Measurements from ENCODE around the gene SIN3B. TPM values are rescaled to one million over a fixed set of nuclear protein-coding genes. Genes with fewer than 3 reads are reported as not detected.

Gene SIN3B
- total RNA-seq, 2 donors from 2014 or later = 15.4 to 17.9 TPM

DNA sequence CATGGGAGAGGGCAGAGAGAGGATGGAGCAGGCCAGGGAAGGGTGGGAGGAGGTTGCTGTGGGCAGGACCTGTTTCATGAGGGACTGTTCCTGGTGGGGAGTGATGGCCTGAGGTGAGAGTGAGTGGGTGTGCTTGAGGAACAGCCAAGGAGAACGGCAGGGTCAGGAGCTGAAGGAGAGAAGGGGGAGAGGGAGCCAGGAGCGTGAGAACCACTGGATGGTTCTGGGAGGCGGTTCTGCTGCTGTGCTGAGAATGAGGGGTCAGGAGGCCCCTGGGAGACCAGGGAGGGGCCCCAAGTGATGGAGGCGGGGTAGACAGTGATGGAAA lies 7.8 kb downstream of the SIN3B start:
- Histone ChIP-seq H3K4me3 (no peak overlapping the region), H3K27me3 (no peaks in the 10 kb centered on the region), H3K4me1 (peaks cover 0 to 7% of the 10 kb centered on the region in 2 donors), H3K36me3 (peaks cover 65% of the 10 kb centered on the region), H3K27ac (no peak overlapping the region), H3K9me3 (no peaks in the 10 kb centered on the region)
- no peak for DNase-seq (ENCODE audit: low spot score)
- TF ChIP-seq, protein P1, sequence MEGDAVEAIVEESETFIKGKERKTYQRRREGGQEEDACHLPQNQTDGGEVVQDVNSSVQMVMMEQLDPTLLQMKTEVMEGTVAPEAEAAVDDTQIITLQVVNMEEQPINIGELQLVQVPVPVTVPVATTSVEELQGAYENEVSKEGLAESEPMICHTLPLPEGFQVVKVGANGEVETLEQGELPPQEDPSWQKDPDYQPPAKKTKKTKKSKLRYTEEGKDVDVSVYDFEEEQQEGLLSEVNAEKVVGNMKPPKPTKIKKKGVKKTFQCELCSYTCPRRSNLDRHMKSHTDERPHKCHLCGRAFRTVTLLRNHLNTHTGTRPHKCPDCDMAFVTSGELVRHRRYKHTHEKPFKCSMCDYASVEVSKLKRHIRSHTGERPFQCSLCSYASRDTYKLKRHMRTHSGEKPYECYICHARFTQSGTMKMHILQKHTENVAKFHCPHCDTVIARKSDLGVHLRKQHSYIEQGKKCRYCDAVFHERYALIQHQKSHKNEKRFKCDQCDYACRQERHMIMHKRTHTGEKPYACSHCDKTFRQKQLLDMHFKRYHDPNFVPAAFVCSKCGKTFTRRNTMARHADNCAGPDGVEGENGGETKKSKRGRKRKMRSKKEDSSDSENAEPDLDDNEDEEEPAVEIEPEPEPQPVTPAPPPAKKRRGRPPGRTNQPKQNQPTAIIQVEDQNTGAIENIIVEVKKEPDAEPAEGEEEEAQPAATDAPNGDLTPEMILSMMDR (IDR thresholded peaks at IDR 0.05) = no peak

DNA sequence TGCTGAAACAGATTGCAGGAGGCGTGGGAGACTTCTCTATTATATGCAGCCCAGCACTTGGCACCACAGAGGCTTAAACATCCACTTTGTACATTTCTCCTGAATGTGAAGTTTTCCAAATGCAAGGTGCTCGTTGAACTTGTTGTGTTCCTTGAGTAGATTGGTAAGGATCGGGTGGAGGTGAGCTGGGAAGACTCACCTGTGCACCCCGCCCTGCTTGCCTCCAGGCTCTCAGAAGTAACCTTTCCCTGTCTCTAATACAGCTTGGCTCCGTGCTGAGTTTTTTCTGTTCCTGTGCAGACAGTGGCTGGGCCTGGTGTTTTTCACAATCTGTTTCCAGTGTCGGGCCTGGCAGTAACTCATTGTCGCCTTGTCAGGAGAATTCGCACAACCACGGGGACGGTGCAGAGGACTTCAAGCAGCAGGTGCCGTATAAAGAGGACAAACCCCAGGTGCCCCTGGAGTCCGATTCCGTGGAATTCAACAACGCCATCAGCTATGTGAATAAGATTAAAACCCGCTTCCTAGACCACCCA lies 12.3 kb downstream of the SIN3B start:
- no peak for DNase-seq (ENCODE audit: low spot score)
- Histone ChIP-seq H3K36me3 (peaks cover 68% of the 10 kb centered on the region), H3K27ac (no peak overlapping the region), H3K4me1 (peaks cover 0 to 7% of the 10 kb centered on the region in 2 donors), H3K9me3 (no peaks in the 10 kb centered on the region), H3K4me3 (no peak overlapping the region), H3K27me3 (no peaks in the 10 kb centered on the region)
- TF ChIP-seq, protein P1 (IDR thresholded peaks at IDR 0.05) = no peak

DNA sequence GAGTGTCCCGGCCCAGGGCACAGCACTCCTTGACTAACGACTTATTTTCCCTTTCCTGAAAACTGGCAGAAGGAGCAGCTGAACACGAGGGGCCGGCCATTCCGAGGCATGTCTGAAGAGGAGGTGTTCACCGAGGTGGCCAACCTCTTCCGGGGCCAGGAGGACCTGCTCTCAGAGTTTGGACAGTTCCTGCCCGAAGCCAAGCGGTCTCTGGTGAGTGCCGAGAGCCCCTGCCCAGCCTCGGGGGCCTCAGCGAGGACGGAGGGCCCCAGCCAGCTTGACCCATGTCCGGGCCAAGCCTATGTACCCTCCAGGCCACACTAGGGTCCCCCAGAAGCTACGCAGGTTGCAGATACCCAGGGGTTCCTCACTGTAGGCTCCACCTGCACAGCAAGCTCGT lies 17.7 kb downstream of the SIN3B start:
- DNase-seq (ENCODE audit: low spot score) = no peak
- no peak overlapping the region for H3K27ac ChIP-seq
- no peaks in the 10 kb centered on the region for H3K4me1 ChIP-seq
- no peaks in the 10 kb centered on the region for H3K9me3 ChIP-seq
- H3K4me3 ChIP-seq = no peak overlapping the region
- TF ChIP-seq, protein P1 (IDR thresholded peaks at IDR 0.05) = no peak
- H3K36me3 ChIP-seq = peaks cover 88% of the 10 kb centered on the region
- no peaks in the 10 kb centered on the region for H3K27me3 ChIP-seq

DNA sequence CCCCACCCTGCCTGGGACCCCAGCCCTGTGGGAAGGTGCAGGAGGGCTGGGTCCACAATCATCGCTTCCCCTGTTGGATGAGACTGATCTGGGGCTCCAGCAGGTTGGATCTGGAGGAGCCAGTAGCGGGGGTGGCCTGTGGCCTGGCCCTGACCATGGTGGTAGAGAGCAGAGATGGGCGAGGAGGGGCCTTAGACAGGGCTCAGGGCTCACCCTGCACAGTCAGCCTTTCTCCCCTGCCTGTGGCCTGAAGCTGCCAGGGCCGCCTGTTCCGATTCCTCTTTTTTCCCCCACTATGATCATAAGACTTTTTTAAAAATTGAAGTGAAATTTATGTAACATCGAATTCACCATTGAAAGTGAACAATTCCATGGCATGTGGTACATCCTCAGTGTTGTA lies 18.2 kb downstream of the SIN3B start:
- DNase-seq (ENCODE audit: low spot score) = no peak
- no peak overlapping the region for H3K4me3 ChIP-seq
- H3K27me3 ChIP-seq = no peaks in the 10 kb centered on the region
- no peaks in the 10 kb centered on the region for H3K9me3 ChIP-seq
- H3K27ac ChIP-seq = no peak overlapping the region
- H3K36me3 ChIP-seq = peaks cover 88% of the 10 kb centered on the region
- TF ChIP-seq, protein P1 (IDR thresholded peaks at IDR 0.05) = no peak
- no peaks in the 10 kb centered on the region for H3K4me1 ChIP-seq

DNA sequence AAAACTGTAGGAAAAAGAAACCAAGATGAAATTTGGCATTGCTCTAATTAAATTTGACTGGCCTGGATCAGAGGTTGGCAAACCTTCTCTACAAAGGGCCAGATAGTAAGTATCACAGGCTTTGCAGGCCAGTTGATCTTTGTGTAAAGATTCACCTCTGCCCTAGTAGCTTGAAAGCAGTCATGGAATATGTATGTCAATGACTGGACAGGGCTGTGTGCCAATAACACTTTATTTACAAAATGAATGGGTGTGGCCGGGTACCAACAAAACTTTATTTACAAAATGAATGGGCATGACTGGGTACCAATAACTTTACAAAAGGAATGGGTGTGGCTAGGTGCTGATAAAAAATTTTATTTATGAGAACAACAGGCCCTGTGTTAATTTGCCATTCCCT lies 20.0 kb downstream of the SIN3B start:
- Histone ChIP-seq H3K4me1 (no peaks in the 10 kb centered on the region), H3K4me3 (no peak overlapping the region), H3K27me3 (no peaks in the 10 kb centered on the region), H3K9me3 (no peaks in the 10 kb centered on the region), H3K36me3 (peaks cover 87% of the 10 kb centered on the region), H3K27ac (no peak overlapping the region)
- no peak for DNase-seq (ENCODE audit: low spot score)
- TF ChIP-seq, protein P1 (IDR thresholded peaks at IDR 0.05) = no peak

DNA sequence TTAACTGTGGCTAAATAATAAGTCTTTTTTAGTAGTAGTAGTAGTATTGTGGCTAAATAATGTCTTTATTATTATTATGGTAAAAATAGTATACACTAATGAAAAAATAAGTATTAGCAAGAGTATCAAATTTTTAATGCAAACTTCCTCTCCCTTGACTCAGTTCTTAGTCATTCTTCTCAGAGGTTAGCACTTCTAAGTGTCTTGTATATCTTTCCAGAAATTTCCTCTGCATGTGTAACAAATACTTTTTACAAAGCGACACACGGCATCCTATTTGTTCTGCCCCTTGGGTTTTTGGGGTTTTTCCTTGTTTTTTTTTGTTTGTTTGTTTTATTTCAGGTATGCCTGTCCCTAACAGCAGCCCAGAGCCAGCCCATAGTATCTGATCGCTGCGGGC lies 20.9 kb downstream of the SIN3B start:
- H3K36me3 ChIP-seq = peaks cover 89% of the 10 kb centered on the region
- no peak overlapping the region for H3K27ac ChIP-seq
- H3K4me1 ChIP-seq = no peaks in the 10 kb centered on the region
- DNase-seq (ENCODE audit: low spot score) = no peak
- no peaks in the 10 kb centered on the region for H3K9me3 ChIP-seq
- TF ChIP-seq, protein P1 (IDR thresholded peaks at IDR 0.05) = no peak
- no peaks in the 10 kb centered on the region for H3K27me3 ChIP-seq
- no peak overlapping the region for H3K4me3 ChIP-seq
